A549 (cell line): ENCODE measurements around the gene CDC42. TPM values are rescaled to one million over a fixed set of nuclear protein-coding genes. Genes with fewer than 3 reads are reported as not detected.

ENCODE experiments used
- ATAC-seq, 2 experiments: fragments of 200-7000 bp in 1 of 2; fragments of >200 bp in 1 of 2; cut with Nextera tagmentation in 1 of 2; cut with Tn5 transposase in 1 of 2; 3 replicates each; pipeline versions ENCODE4 v1.8.0 to v1.9.1; 2018 to 2020; ENCODE audit warnings: mild to moderate bottlenecking in 1 of 2, moderate library complexity in 1 of 2
- CTCF ChIA-PET: fragments of 300-600 bp; sonication (Branson Sonifier 250); formaldehyde crosslinking; extraction: SDS; loops from one replicate; lab custom pipeline; 2021; ENCODE audit warnings: antibody characterized with exemption, inconsistent platforms; lab: Yijun Ruan, JAX
- POLR2A ChIA-PET: fragments of 350-600 bp; formaldehyde crosslinking; extraction: SDS; loops from one replicate; lab custom pipeline; 2021; ENCODE audit warnings: antibody characterized with exemption, inconsistent platforms; lab: Yijun Ruan, JAX
- DNase-seq, 2 experiments: peaks; one replicate each; pipeline versions ENCODE4 v3.0.0 to v3.0.0-alpha.2; 2011 to 2016; ENCODE audit warnings: low read depth in 1 of 2, low spot score in 1 of 2
- FAIRE-seq: peaks from 2 replicates; lab custom pipeline; 2011; peaks lifted over from hg19 to GRCh38; lab: Jason Lieb, UNC
- H3K27ac ChIP-seq, 2 experiments: fragments of >200 bp; sonication (Bioruptor Twin); formaldehyde crosslinking; 3 replicates each; pipeline ENCODE4 v1.5.1; 2016 to 2017
- H3K4me1 ChIP-seq: fragments of >200 bp; sonication (Bioruptor Twin); formaldehyde crosslinking; 3 replicates; pipeline ENCODE4 v1.6.1; 2016
- H3K4me2 ChIP-seq: fragments of >200 bp; sonication (Bioruptor Twin); formaldehyde crosslinking; 3 replicates; pipeline ENCODE4 v1.6.1; 2016
- H3K4me3 ChIP-seq: fragments of >200 bp; sonication (Bioruptor Twin); formaldehyde crosslinking; 3 replicates; pipeline ENCODE4 v1.5.1; 2016
- H3K9me3 ChIP-seq: fragments of >200 bp; sonication (Bioruptor Twin); formaldehyde crosslinking; 3 replicates; pipeline ENCODE4 v1.6.1; 2016
- CBX2 ChIP-seq: fragments of 200-600 bp; sonication (generic); IDR thresholded peaks from 2 replicates; pipeline ENCODE4 v1.6.1; 2016; ENCODE audit warnings: low read depth, mild to moderate bottlenecking, borderline replicate concordance
- CHD2 ChIP-seq: fragments of 150-350 bp; IDR thresholded peaks from 2 replicates; pipeline ENCODE4 v1.6.1; 2014; ENCODE audit warnings: low read length; ENCODE audit not compliant: partially characterized antibody
- CHD4 ChIP-seq: fragments of 200-600 bp; sonication (generic); IDR thresholded peaks from 2 replicates; pipeline ENCODE4 v1.6.1; 2016; ENCODE audit warnings: antibody characterized with exemption, mild to moderate bottlenecking, borderline replicate concordance
- EHMT2 ChIP-seq: fragments of 200-600 bp; sonication (generic); IDR thresholded peaks from 2 replicates; pipeline ENCODE4 v1.6.1; 2016; ENCODE audit warnings: antibody characterized with exemption, low read depth, mild to moderate bottlenecking, moderate library complexity
- ELK1 ChIP-seq: fragments of 150-350 bp; IDR thresholded peaks from 2 replicates; pipeline ENCODE4 v1.6.1; 2014; ENCODE audit warnings: low read depth, mild to moderate bottlenecking, low read length
- EP300 ChIP-seq, 2 experiments: fragments of >200 bp; sonication (Bioruptor Twin); formaldehyde crosslinking; IDR thresholded peaks; 2 replicates in 1 of 2; 3 replicates in 1 of 2; pipeline ENCODE4 v1.6.1; 2016 to 2017
- FOSB ChIP-seq: fragments of 250-450 bp; sonication (Bioruptor Pico); IDR thresholded peaks from 2 replicates; pipeline ENCODE4 v1.5.0; 2020; ENCODE audit warnings: mild to moderate bottlenecking, moderate library complexity
- FOXS1 ChIP-seq: fragments of 250-450 bp; sonication (Bioruptor Pico); IDR thresholded peaks from 2 replicates; pipeline ENCODE4 v1.5.0; 2020; ENCODE audit warnings: mild to moderate bottlenecking, moderate library complexity
- GATA3 ChIP-seq: IDR thresholded peaks from 2 replicates; pipeline ENCODE4 v1.6.1; 2012; ENCODE audit warnings: borderline replicate concordance
- HMGXB4 ChIP-seq: fragments of 250-450 bp; sonication (Bioruptor Pico); IDR thresholded peaks from 2 replicates; pipeline ENCODE4 v1.5.0; 2021; ENCODE audit warnings: mild to moderate bottlenecking, moderate library complexity, borderline replicate concordance
- HOXA7 ChIP-seq: fragments of 250-450 bp; sonication (Bioruptor Pico); IDR thresholded peaks from 2 replicates; pipeline ENCODE4 v1.5.0; 2020; ENCODE audit warnings: mild to moderate bottlenecking, moderate library complexity
- HOXB13 ChIP-seq: fragments of 250-450 bp; sonication (Bioruptor Pico); IDR thresholded peaks from 2 replicates; pipeline ENCODE4 v1.5.0; 2020; ENCODE audit warnings: low read depth, mild to moderate bottlenecking, moderate library complexity
- HOXB5 ChIP-seq: fragments of 250-450 bp; sonication (Bioruptor Pico); IDR thresholded peaks from 2 replicates; pipeline ENCODE4 v1.5.0; 2020; ENCODE audit warnings: mild to moderate bottlenecking, moderate library complexity
- MAFK ChIP-seq: fragments of 450-650 bp; IDR thresholded peaks from 2 replicates; pipeline ENCODE4 v1.6.1; 2014; ENCODE audit not compliant: partially characterized antibody
- MAZ ChIP-seq: fragments of 150-350 bp; IDR thresholded peaks from 2 replicates; pipeline ENCODE4 v1.6.1; 2014; ENCODE audit warnings: antibody characterized with exemption, low read depth, low read length, borderline replicate concordance
- MYC ChIP-seq: IDR thresholded peaks from 2 replicates; pipeline ENCODE4 v1.6.1; 2012; ENCODE audit warnings: mild to moderate bottlenecking, inconsistent platforms, low read length, improper control_type of control experiment, borderline replicate concordance
- NPAS2 ChIP-seq: fragments of 250-450 bp; sonication (Bioruptor Pico); IDR thresholded peaks from 2 replicates; pipeline ENCODE4 v1.8.0; 2022; ENCODE audit warnings: mild to moderate bottlenecking, moderate library complexity, borderline replicate concordance
- PBX3 ChIP-seq: IDR thresholded peaks from 2 replicates; pipeline ENCODE4 v1.6.1; 2012
- POLR2A ChIP-seq: IDR thresholded peaks from 2 replicates; pipeline ENCODE4 v1.6.1; 2012; ENCODE audit warnings: mild to moderate bottlenecking, low read length
- RNF2 ChIP-seq: fragments of 200-600 bp; sonication (generic); IDR thresholded peaks from 2 replicates; pipeline ENCODE4 v1.6.1; 2016; ENCODE audit warnings: low read depth, mild to moderate bottlenecking, antibody characterized with exemption, moderate library complexity, borderline replicate concordance
- SMC3 ChIP-seq: fragments of >200 bp; sonication (Bioruptor Twin); formaldehyde crosslinking; IDR thresholded peaks from 3 replicates; pipeline ENCODE4 v1.6.1; 2018; ENCODE audit warnings: inconsistent platforms
- SREBF2 ChIP-seq: fragments of 450-650 bp; IDR thresholded peaks from 2 replicates; pipeline ENCODE4 v1.6.1; 2014; ENCODE audit warnings: mild to moderate bottlenecking, moderate library complexity
- TP53 ChIP-seq: fragments of 250-450 bp; sonication (Bioruptor Pico); IDR thresholded peaks from 2 replicates; pipeline ENCODE4 v1.5.0; 2021; ENCODE audit warnings: mild to moderate bottlenecking, moderate library complexity
- ZFP36 ChIP-seq: fragments of 450-650 bp; IDR thresholded peaks from 2 replicates; pipeline ENCODE4 v1.6.1; 2014; ENCODE audit warnings: borderline replicate concordance; ENCODE audit not compliant: partially characterized antibody
- ZSCAN20 ChIP-seq: fragments of 250-450 bp; sonication (Bioruptor Pico); IDR thresholded peaks from 2 replicates; pipeline ENCODE4 v1.8.0; 2022; ENCODE audit warnings: mild to moderate bottlenecking, moderate library complexity
- WGBS: methylation state at CpG from one replicate; pipeline ENCODE4 v1.1.6; 2017; ENCODE audit errors: missing lambda C conversion rate; 5-methylcytosine and 5-hydroxymethylcytosine counted together
- polyA plus RNA-seq, 4 experiments: library from polyadenylated mRNA; depleted of rRNA in 3 of 4; stranded (reverse); fragments of >200 nt; fragmentation: RNase III in 1 of 4; extraction: RNeasy Plus Mini Kit Qiagen cat#74134 plus additional on column Dnase treatment in 1 of 4; gene quantifications; 2 replicates in 3 of 4; 3 replicates in 1 of 4; pipeline ENCODE4 v1.2.3, GENCODE V29; 2011 to 2017

Gene CDC42
- polyA plus RNA-seq, 2 of the 4 experiments (the other 2 are of a cell fraction) = 155 to 212 TPM

GRCh38 chr1:22080191-22080590 lies 27.7 kb downstream of the CDC42 start:
- WGBS = 89% methylated on average over 2 of the region's 2 CpGs
- CTCF ChIA-PET = interaction anchor here (1.1 to 1.3 kb wide), 2 partner anchors 10 to 13 kb away, joined by 3 to 4 read pairs; no protein-coding TSS in a partner anchor
- Histone ChIP-seq H3K4me2 (no peak overlapping the region), H3K27ac (no peak overlapping the region), H3K4me1 (peaks cover 7% of the 10 kb centered on the region), H3K4me3 (no peak overlapping the region), H3K9me3 (no peaks in the 10 kb centered on the region)
- FAIRE-seq = no peak
- TF ChIP-seq TP53 (CRISPR knock-in tag) (no peak), POLR2A (no peak), NPAS2 (CRISPR knock-in tag) (no peak), FOSB (CRISPR knock-in tag) (no peak), MAZ (no peak), ZSCAN20 (no peak), PBX3 (no peak), SMC3 (no peak), SREBF2 (no peak), FOXS1 (CRISPR knock-in tag) (no peak), HMGXB4 (CRISPR knock-in tag) (no peak), CBX2 (no peak), RNF2 (no peak)
- POLR2A ChIA-PET = no interaction called here
- ATAC-seq = no peak
- no peak for DNase-seq

GRCh38 chr1:22088331-22088730 lies 35.8 kb downstream of the CDC42 start:
- TF ChIP-seq ZFP36 (no peak), ZSCAN20 (no peak), MAFK (no peak), EP300 (IDR thresholded peaks at IDR 0.05) (no peak), EHMT2 (no peak), MYC (no peak), HMGXB4 (CRISPR knock-in tag) (no peak), CHD4 (no peak), HOXA7 (CRISPR knock-in tag) (no peak), HOXB5 (no peak), TP53 (CRISPR knock-in tag) (no peak), ELK1 (no peak), HOXB13 (CRISPR knock-in tag) (no peak), GATA3 (no peak), CHD2 (no peak)
- CTCF ChIA-PET = interaction anchor here (0.9 kb wide), 1 partner anchor 44 kb away, joined by 3 read pairs; no protein-coding TSS in a partner anchor
- POLR2A ChIA-PET = no interaction called here
- Histone ChIP-seq H3K27ac (no peak overlapping the region), H3K9me3 (no peaks in the 10 kb centered on the region), H3K4me2 (no peak overlapping the region), H3K4me3 (no peak overlapping the region), H3K4me1 (peaks cover 14% of the 10 kb centered on the region; the same call in 2 of the 3 replicates)
- ATAC-seq = no peak
- no peak for DNase-seq
- FAIRE-seq = no peak
- WGBS = 58% methylated on average over 2 of the region's 2 CpGs
